Measurements from ENCODE around the gene NCOR2. TPM values are rescaled to one million over a fixed set of nuclear protein-coding genes. Genes with fewer than 3 reads are reported as not detected.

The NCOR2 gene
- total RNA-seq, 1 experiment from 2014 or later, result 325 TPM

DNA sequence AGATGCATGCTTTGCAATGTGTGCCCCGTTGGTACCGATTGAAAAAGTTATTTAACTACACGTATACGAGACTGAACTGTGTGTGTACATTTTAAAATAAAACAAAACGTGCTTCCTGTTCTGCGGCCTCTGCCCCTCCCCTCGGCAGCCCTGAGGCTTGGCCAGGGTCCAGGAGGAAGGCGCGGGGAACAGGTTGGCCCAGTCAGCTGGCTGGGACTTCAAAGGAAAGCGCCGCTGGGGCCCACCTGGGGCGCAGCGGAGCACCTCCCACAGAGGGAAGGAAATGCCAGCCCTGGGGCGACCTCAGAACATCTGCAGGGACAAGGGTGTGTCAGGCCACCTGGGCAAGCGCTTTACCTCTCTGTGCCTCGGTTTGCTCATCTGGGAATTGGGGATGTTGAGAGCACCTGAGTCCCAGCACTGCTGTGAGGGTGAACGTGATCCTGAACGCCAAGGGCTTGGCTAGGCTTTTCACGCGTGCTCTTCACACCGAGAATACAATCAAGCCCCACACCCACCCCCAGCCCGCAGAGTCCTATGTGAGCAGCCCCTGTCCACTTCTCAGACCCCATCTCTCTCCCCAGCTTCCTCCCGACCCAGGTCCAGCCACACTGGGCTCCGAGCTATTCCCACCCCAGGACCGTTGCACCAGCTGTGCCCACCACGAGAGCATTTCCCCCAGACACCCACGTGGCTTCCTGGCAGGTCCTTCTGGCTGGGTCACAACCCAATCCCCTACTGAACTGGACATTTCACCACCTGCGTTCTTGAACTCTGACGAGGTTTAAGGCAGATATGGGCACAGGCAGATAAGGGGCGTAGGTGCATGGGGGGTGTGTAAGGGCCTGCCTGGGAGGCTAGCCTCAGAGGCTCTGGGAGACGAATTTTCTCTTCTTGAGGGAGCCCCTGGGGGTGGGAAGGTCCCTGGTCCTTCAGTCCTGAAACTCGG is 41.9 kb upstream of the NCOR2 start:
- TF ChIP-seq, protein P1, sequence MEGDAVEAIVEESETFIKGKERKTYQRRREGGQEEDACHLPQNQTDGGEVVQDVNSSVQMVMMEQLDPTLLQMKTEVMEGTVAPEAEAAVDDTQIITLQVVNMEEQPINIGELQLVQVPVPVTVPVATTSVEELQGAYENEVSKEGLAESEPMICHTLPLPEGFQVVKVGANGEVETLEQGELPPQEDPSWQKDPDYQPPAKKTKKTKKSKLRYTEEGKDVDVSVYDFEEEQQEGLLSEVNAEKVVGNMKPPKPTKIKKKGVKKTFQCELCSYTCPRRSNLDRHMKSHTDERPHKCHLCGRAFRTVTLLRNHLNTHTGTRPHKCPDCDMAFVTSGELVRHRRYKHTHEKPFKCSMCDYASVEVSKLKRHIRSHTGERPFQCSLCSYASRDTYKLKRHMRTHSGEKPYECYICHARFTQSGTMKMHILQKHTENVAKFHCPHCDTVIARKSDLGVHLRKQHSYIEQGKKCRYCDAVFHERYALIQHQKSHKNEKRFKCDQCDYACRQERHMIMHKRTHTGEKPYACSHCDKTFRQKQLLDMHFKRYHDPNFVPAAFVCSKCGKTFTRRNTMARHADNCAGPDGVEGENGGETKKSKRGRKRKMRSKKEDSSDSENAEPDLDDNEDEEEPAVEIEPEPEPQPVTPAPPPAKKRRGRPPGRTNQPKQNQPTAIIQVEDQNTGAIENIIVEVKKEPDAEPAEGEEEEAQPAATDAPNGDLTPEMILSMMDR (IDR thresholded peaks at IDR 0.05; ENCODE audit: unreplicated experiment), result no peak
- Mint-ChIP-seq H3K4me3 (ENCODE audit: low read depth, unreplicated experiment) (peak overlapping the region; percentile 60), H3K4me1 (ENCODE audit: low read depth, unreplicated experiment) (peaks cover 75% of the 10 kb centered on the region), H3K27me3 (ENCODE audit: unreplicated experiment) (no peaks in the 10 kb centered on the region), H3K27ac (ENCODE audit: unreplicated experiment) (peak overlapping the region; percentile 79), H3K9me3 (ENCODE audit: low read depth, unreplicated experiment) (no peaks in the 10 kb centered on the region), H3K36me3 (ENCODE audit: insufficient read depth, unreplicated experiment) (peaks cover 18% of the 10 kb centered on the region)
- DNase-seq, result peak; percentile 99
- intact Hi-C loops (cut with micrococcal nuclease; ENCODE audit: unreplicated experiment), result loop anchor here (2.0 to 5.0 kb wide), 3 partner anchors 73 to 137 kb away; no protein-coding TSS in a partner anchor
- CTCF ChIA-PET, result interaction anchor here (1.1 kb wide), 2 partner anchors 17 to 83 kb away, joined by 3 to 4 read pairs; no protein-coding TSS in a partner anchor
- no TSS peak for BruUV-seq (replicated peaks)

DNA sequence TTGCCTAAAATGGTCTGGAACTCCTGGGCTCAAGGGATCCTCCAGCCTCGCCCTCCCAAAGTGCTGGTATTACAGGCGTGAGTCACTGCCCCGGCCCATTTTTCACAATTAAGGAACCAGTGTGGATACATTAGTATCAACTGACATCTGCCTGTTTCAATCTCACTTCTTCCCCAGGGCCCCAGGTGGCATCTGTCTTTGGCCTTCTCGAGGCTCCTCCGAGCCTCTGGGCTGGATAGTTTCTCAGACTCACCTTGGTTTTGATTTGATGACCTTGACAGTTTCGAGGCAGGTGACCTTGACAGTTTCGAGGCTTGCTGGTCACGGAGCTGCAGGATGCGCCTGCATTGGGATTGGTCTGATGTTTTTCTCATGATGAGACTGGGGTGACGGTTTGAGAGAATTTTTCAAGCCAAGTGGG is 41.0 kb upstream of the NCOR2 start:
- intact Hi-C loops (cut with micrococcal nuclease; ENCODE audit: unreplicated experiment), result loop anchor here (2.0 to 5.0 kb wide), 3 partner anchors 74 to 138 kb away; no protein-coding TSS in a partner anchor
- peaks cover 18% of the 10 kb centered on the region for H3K36me3 Mint-ChIP-seq (ENCODE audit: insufficient read depth, unreplicated experiment)
- no peaks in the 10 kb centered on the region for H3K27me3 Mint-ChIP-seq (ENCODE audit: unreplicated experiment)
- peaks cover 80% of the 10 kb centered on the region for H3K4me1 Mint-ChIP-seq (ENCODE audit: low read depth, unreplicated experiment)
- H3K27ac Mint-ChIP-seq (ENCODE audit: unreplicated experiment), result peak overlapping the region; percentile 79
- H3K4me3 Mint-ChIP-seq (ENCODE audit: low read depth, unreplicated experiment), result peak overlapping the region; percentile 60
- TF ChIP-seq, protein P1 (IDR thresholded peaks at IDR 0.05; ENCODE audit: unreplicated experiment), result no peak
- H3K9me3 Mint-ChIP-seq (ENCODE audit: low read depth, unreplicated experiment), result no peaks in the 10 kb centered on the region
- DNase-seq, result no peak
- CTCF ChIA-PET, result no interaction called here
- no TSS peak for BruUV-seq (replicated peaks)

DNA sequence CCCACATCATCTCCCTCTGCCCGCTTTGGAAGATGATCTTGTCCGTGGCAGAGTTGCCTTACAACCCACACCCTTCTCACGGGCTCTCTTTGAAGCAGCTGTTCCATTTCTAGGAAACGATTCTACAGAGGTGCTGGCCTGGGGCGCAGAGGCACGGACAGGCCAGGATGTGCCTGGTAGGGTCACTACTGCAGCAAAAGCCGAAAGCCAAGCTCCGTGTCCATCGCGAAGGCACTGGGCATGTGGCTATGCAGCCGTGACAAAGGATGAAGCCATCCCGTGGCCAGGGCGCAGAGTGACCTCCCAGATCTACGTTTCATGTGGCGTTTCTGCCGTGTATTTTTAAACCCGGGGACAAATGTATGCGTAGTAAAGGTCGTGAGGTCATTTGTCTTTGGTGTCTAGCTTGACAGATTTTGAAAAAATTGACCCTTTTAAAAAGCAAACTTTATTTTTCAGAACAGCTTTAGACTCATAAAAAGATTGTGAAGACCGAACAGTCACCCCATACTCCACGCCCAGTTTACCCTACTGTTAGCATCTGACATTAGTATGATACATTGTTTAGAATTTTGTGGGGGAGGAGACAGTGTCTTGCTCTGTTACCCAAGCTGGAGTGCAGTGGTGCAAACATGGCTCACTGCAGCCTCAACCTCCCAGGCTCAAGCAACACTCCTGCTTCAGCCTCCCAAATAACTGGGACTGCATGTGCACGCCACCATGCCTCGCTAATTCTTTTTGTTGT is 40.4 kb upstream of the NCOR2 start:
- Mint-ChIP-seq H3K36me3 (ENCODE audit: insufficient read depth, unreplicated experiment) (peaks cover 18% of the 10 kb centered on the region), H3K9me3 (ENCODE audit: low read depth, unreplicated experiment) (no peaks in the 10 kb centered on the region), H3K27me3 (ENCODE audit: unreplicated experiment) (no peaks in the 10 kb centered on the region), H3K27ac (ENCODE audit: unreplicated experiment) (no peak overlapping the region), H3K4me3 (ENCODE audit: low read depth, unreplicated experiment) (no peak overlapping the region), H3K4me1 (ENCODE audit: low read depth, unreplicated experiment) (peaks cover 77% of the 10 kb centered on the region)
- intact Hi-C loops (cut with micrococcal nuclease; ENCODE audit: unreplicated experiment), result loop anchor here (2.0 to 5.0 kb wide), 3 partner anchors 74 to 139 kb away; no protein-coding TSS in a partner anchor
- no peak for DNase-seq
- BruUV-seq (replicated peaks), result no TSS peak
- TF ChIP-seq, protein P1 (IDR thresholded peaks at IDR 0.05; ENCODE audit: unreplicated experiment), result no peak
- CTCF ChIA-PET, result no interaction called here

Measured in Calu3 (cell line).